Tibial nerve (tissue), 4 donors: ENCODE data around the gene GREM2. TPM values are rescaled to one million over a fixed set of nuclear protein-coding genes. Genes with fewer than 3 reads are reported as not detected.

Source experiments
- DNase-seq, 2 donors: peaks; one replicate each; pipeline ENCODE4 v3.0.0-alpha.2; 2019; ENCODE audit warnings: low spot score in 2 of 2
- H3K27ac ChIP-seq, 4 donors: fragments of 200-600 bp; sonication (generic) in 3 of 4; one replicate each; pipeline ENCODE4 v1.5.1; 2017 to 2019; ENCODE audit warnings: mild to moderate bottlenecking in 1 of 4
- H3K27me3 ChIP-seq, 2 donors: fragments of 200-600 bp; sonication (generic) in 1 of 2; one replicate each; pipeline versions ENCODE4 v1.5.1 to v1.6.0; 2017 to 2019
- H3K36me3 ChIP-seq, 3 donors: fragments of 200-600 bp; sonication (generic); one replicate each; pipeline ENCODE4 v1.5.1; 2018 to 2019
- H3K4me1 ChIP-seq, 4 donors: fragments of 200-600 bp; sonication (generic) in 3 of 4; one replicate each; pipeline ENCODE4 v1.5.1; 2017 to 2019
- H3K4me3 ChIP-seq, 4 donors: fragments of 200-600 bp; sonication (generic) in 3 of 4; one replicate each; pipeline ENCODE4 v1.5.1; 2017 to 2019; ENCODE audit warnings: mild to moderate bottlenecking in 1 of 4, moderate library complexity in 1 of 4
- H3K9me3 ChIP-seq, 4 donors: fragments of 200-600 bp; sonication (generic) in 3 of 4; one replicate each; pipeline ENCODE4 v1.5.1; 2017 to 2019
- EP300 ChIP-seq, 2 donors: sonication (generic); formaldehyde crosslinking; IDR thresholded peaks; one replicate each; pipeline ENCODE4 v1.6.1; 2017; ENCODE audit warnings: antibody characterized with exemption in 2 of 2, mild to moderate bottlenecking in 1 of 2
- POLR2A ChIP-seq, 2 donors: fragments of 450-650 bp; IDR thresholded peaks; one replicate each; pipeline ENCODE4 v1.6.1; 2017; ENCODE audit warnings: antibody characterized with exemption in 2 of 2, mild to moderate bottlenecking in 2 of 2, moderate library complexity in 2 of 2
- WGBS, 2 donors: methylation state at CpG; one replicate each; pipeline ENCODE4 v1.1.5; 2018; 5-methylcytosine and 5-hydroxymethylcytosine counted together
- total RNA-seq, 4 donors: library from RNA; depleted of rRNA; stranded (reverse); fragments of >200 nt; gene quantifications; one replicate each; pipeline ENCODE4 v1.1.0, GENCODE V29; 2016
- TF ChIP-seq, protein P1 (sequence below), 5 experiments: fragments of 200-600 bp in 3 of 5; fragments of 450-650 bp in 2 of 5; sonication (generic) in 3 of 5; IDR thresholded peaks; one replicate each; pipeline ENCODE4 v1.5.1; 2016 to 2019; ENCODE audit warnings: antibody characterized with exemption in 5 of 5, mild to moderate bottlenecking in 3 of 5, moderate library complexity in 2 of 5

Gene GREM2
- total RNA-seq, 4 donors from 2014 or later = 0.21 to 0.87 (median 0.35) TPM

DNA sequence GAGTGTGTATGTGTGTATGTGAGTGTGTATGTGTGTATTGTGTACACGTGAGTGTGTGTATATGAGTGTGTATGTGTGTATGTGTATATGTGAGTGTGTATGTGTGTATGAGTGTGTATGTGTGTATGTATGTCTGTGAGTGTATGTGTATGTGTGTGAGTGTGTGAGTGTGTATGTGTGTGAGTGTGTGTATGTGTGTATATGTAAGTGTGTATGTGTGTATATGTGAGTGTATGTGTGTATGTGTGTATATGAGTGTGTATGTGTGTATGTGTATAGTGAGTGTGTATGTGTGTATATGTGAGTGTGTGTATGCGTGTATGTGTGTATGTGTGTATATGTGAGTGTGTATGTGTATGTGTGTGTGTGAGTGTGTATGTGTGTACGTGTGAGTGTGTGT, 49.2 kb downstream of the GREM2 start:
- TF ChIP-seq, protein P1, sequence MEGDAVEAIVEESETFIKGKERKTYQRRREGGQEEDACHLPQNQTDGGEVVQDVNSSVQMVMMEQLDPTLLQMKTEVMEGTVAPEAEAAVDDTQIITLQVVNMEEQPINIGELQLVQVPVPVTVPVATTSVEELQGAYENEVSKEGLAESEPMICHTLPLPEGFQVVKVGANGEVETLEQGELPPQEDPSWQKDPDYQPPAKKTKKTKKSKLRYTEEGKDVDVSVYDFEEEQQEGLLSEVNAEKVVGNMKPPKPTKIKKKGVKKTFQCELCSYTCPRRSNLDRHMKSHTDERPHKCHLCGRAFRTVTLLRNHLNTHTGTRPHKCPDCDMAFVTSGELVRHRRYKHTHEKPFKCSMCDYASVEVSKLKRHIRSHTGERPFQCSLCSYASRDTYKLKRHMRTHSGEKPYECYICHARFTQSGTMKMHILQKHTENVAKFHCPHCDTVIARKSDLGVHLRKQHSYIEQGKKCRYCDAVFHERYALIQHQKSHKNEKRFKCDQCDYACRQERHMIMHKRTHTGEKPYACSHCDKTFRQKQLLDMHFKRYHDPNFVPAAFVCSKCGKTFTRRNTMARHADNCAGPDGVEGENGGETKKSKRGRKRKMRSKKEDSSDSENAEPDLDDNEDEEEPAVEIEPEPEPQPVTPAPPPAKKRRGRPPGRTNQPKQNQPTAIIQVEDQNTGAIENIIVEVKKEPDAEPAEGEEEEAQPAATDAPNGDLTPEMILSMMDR (IDR thresholded peaks at IDR 0.05) = no peak
- no peak for TF ChIP-seq POLR2A (IDR thresholded peaks at IDR 0.05)
- TF ChIP-seq EP300 (IDR thresholded peaks at IDR 0.05) = no peak
- Histone ChIP-seq H3K4me1 (no peaks in the 10 kb centered on the region), H3K9me3 (no peaks in the 10 kb centered on the region), H3K4me3 (no peak overlapping the region), H3K36me3 (no peaks in the 10 kb centered on the region), H3K27me3 (no peaks in the 10 kb centered on the region), H3K27ac (no peak overlapping the region)
- no peak for DNase-seq
- 94 to 98% methylated on average over 3 of the region's 3 CpGs for WGBS, 2 donors

DNA sequence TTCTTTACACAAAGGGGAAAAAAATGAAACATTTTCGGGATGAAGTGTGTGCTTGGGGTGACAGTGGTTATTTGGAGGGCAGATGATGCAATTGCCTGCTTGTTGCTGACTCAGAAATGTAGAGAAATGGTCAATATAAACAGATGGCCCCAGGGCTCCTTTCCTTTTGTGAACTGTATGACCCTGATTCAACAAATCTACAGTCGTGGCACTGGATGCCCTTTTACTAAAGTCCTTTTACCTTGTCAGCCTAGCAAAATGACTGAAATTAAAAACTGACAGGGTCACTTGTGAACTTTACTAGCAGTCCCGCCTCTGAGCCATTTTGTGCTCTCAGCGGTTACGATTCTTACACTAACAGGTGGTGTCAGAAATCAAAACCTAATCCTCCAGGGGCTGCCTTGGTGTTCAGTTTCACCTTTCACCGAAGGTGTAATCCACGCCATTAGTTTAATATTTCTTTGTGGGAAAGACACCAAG, 49.8 kb downstream of the GREM2 start:
- H3K27me3 ChIP-seq = no peaks in the 10 kb centered on the region
- 62 to 69% methylated on average over 7 of the region's 7 CpGs for WGBS, 2 donors

DNA sequence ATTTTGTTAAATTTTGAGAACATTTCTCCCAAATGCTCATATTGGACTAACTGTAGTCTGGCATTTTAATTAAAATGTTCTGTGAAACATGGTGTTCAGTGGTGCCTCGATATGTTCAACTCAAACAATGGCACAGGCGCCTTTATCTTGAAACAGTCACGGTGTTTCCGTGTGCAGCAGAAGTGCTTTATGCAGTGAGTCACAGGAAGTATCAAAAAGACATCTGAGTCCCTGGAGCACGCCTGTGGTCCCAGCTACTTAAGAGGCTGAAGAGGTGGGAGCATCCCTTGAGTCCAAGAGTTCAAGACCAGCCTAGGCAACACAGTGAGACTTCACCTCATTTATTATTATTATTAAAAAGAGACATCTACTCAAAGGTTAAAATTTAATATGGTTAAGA, 52.2 kb downstream of the GREM2 start:
- no peaks in the 10 kb centered on the region for H3K36me3 ChIP-seq
- TF ChIP-seq EP300 (IDR thresholded peaks at IDR 0.05) (no peak), POLR2A (IDR thresholded peaks at IDR 0.05) (no peak)
- TF ChIP-seq, protein P1 (IDR thresholded peaks at IDR 0.05) = no peak
- no peaks in the 10 kb centered on the region for H3K27me3 ChIP-seq
- no peak overlapping the region for H3K27ac ChIP-seq
- no peak overlapping the region for H3K4me3 ChIP-seq
- no peaks in the 10 kb centered on the region for H3K9me3 ChIP-seq
- 88 to 96% methylated on average over 5 of the region's 5 CpGs for WGBS, 2 donors
- DNase-seq = no peak
- peaks cover 0 to 8% (median 0%) of the 10 kb centered on the region in 4 donors for H3K4me1 ChIP-seq

More for the DNA sequence above, 49.8 kb downstream of the GREM2 start:
- no peak overlapping the region for H3K27ac ChIP-seq
- DNase-seq = no peak
- TF ChIP-seq POLR2A (IDR thresholded peaks at IDR 0.05) (no peak), EP300 (IDR thresholded peaks at IDR 0.05) (no peak)
- TF ChIP-seq, protein P1 (IDR thresholded peaks at IDR 0.05) = no peak
- H3K36me3 ChIP-seq = no peaks in the 10 kb centered on the region
- H3K9me3 ChIP-seq = no peaks in the 10 kb centered on the region
- no peaks in the 10 kb centered on the region for H3K4me1 ChIP-seq
- H3K4me3 ChIP-seq = no peak overlapping the region

DNA sequence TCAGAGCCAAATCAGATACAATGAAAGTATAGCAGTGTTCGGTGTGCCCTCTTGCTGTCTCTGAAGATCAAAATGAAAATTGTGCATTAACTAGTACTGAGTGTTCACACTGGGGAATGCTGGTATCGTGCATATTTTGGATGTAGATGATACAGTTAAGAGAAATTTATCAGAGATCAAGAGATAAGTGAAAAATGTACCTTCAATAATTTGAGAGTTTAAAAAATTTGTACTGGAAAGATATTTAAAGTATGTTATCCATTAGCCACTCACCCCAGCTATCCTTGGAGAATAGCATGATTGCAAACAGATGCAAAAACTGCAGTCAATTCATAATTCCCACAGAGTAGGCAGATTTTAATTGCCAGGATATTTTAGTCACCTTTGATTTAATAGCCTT, 56.4 kb downstream of the GREM2 start:
- H3K4me3 ChIP-seq = no peak overlapping the region
- H3K27ac ChIP-seq = no peak overlapping the region
- DNase-seq = no peak
- H3K9me3 ChIP-seq = no peaks in the 10 kb centered on the region
- no peaks in the 10 kb centered on the region for H3K27me3 ChIP-seq
- peaks cover 0 to 8% (median 0%) of the 10 kb centered on the region in 4 donors for H3K4me1 ChIP-seq
- H3K36me3 ChIP-seq = no peaks in the 10 kb centered on the region
- TF ChIP-seq POLR2A (IDR thresholded peaks at IDR 0.05) (no peak), EP300 (IDR thresholded peaks at IDR 0.05) (no peak)
- TF ChIP-seq, protein P1 (IDR thresholded peaks at IDR 0.05) = no peak
- 64 to 71% methylated on average over 2 of the region's 2 CpGs for WGBS, 2 donors

DNA sequence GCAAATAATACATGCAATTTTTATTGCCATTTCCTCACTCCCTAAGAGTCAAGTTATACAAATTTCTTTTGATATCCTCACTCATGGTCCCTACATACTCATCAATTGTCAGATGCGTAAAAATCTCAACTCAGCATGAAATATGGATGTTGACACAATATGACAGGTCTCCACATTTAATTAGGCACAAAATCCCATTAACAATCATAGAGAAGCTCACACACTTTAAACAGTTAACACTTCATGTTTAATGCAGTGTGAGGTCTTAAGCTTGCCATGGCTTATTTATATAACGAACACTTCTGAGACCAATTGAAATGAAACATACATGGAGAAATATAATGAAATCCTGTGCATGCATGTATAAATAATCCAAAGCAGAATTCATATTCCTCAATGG, 58.6 kb downstream of the GREM2 start:
- no peaks in the 10 kb centered on the region for H3K9me3 ChIP-seq
- peaks cover 0 to 8% (median 0%) of the 10 kb centered on the region in 4 donors for H3K4me1 ChIP-seq
- no peak overlapping the region for H3K27ac ChIP-seq
- no peaks in the 10 kb centered on the region for H3K36me3 ChIP-seq
- no peaks in the 10 kb centered on the region for H3K27me3 ChIP-seq
- WGBS, 2 donors = 87 to 90% methylated on average over 2 of the region's 2 CpGs
- no peak for TF ChIP-seq POLR2A (IDR thresholded peaks at IDR 0.05)
- TF ChIP-seq, protein P1 (IDR thresholded peaks at IDR 0.05) = no peak
- no peak for TF ChIP-seq EP300 (IDR thresholded peaks at IDR 0.05)
- no peak for DNase-seq
- H3K4me3 ChIP-seq = no peak overlapping the region
